Colonic mucosa (tissue), 4 donors: ENCODE results near the gene HLA-DQA1. TPM values are rescaled to one million over a fixed set of nuclear protein-coding genes. Genes with fewer than 3 reads are reported as not detected.
"Not testable (repeated sequence)": the region's sequence is repeated elsewhere in the genome, so short reads cannot be mapped to it uniquely, and the experiment has no call there.

Experiments
- DNase-seq: peaks from one replicate; pipeline ENCODE4 v3.0.0-alpha.2; 2020
- H3K27ac ChIP-seq: fragments of 200-600 bp; one replicate; pipeline ENCODE4 v1.8.0; 2021
- H3K27me3 ChIP-seq: fragments of 200-600 bp; one replicate; pipeline ENCODE4 v1.8.0; 2021
- H3K36me3 ChIP-seq: fragments of 200-600 bp; one replicate; pipeline ENCODE4 v1.8.0; 2021
- H3K4me1 ChIP-seq: fragments of 200-600 bp; one replicate; pipeline ENCODE4 v1.8.0; 2021; ENCODE audit warnings: mild to moderate bottlenecking
- H3K4me3 ChIP-seq: fragments of 200-600 bp; one replicate; pipeline ENCODE4 v1.8.0; 2021
- H3K9ac ChIP-seq, 2 donors: one replicate each; pipeline ENCODE4 v1.7.0; 2013; ENCODE audit warnings: control low read depth in 2 of 2, low read depth in 2 of 2, low read length in 2 of 2
- H3K9me3 ChIP-seq: fragments of 200-600 bp; one replicate; pipeline ENCODE4 v1.8.0; 2021
- CTCF ChIP-seq: fragments of 200-600 bp; IDR thresholded peaks from one replicate; pipeline ENCODE4 v1.8.0; 2022; ENCODE audit warnings: antibody characterized with exemption, mild to moderate bottlenecking
- intact Hi-C: fragments of 100-400 bp; cut with DNase I; formaldehyde crosslinking; loops from one replicate; pipeline ENCODE4 v1.14.1; 2022
- total RNA-seq, 2 donors: library from RNA; stranded (reverse); fragmentation: NEBNext Ultra II Directional in 1 of 2; extraction: Animal tissue kit (Norgen Biotek cat#: 25700) in 1 of 2; gene quantifications; one replicate each; pipeline ENCODE4 v1.2.1, GENCODE V29; 2021
- donor health status: healthy.
- donor health status: DM: no; HTN: no; CAD: no.
- donor health status: DM: no; HTN: no; CAD: no.

Gene HLA-DQA1
- total RNA-seq: 10 to 100 TPM in 1 of 2 donors, 1 to 10 TPM in 1; 8.1 to 13.5 TPM

GRCh38 chr6:32637219-32637880 is at the start of gene HLA-DQA1:
Gene HLA-DQA1, plus strand, starts transcription at chr6:32637406. Its CDS starts 53 bp downstream, at chr6:32637459.
- no peak within 1 kb of the TSS for H3K27ac ChIP-seq
- no peak within 1 kb of the TSS for H3K4me3 ChIP-seq

GRCh38 chr6:32588156-32588555 is 49.0 kb upstream of the HLA-DQA1 start:
- no peak overlapping the region for H3K27ac ChIP-seq
- no peaks in the 10 kb centered on the region for H3K27me3 ChIP-seq
- H3K36me3 ChIP-seq: no peaks in the 10 kb centered on the region
- no peak for TF ChIP-seq CTCF
- DNase-seq: no peak
- intact Hi-C loops: loop anchor here (10.0 kb wide), 1 partner anchor 63 kb away; no protein-coding TSS in a partner anchor
- no peak overlapping the region for H3K9ac ChIP-seq
- no peaks in the 10 kb centered on the region for H3K4me1 ChIP-seq
- H3K4me3 ChIP-seq: no peak overlapping the region
- no peaks in the 10 kb centered on the region for H3K9me3 ChIP-seq

More at GRCh38 chr6:32637219-32637880, at the start of gene HLA-DQA1:
- no peak for DNase-seq
- intact Hi-C loops: no loop called here
- H3K4me1 ChIP-seq: no peaks in the 10 kb centered on the region
- H3K36me3 ChIP-seq: no peaks in the 10 kb centered on the region
- H3K9me3 ChIP-seq: no peaks in the 10 kb centered on the region
- no peak for TF ChIP-seq CTCF
- no peaks in the 10 kb centered on the region for H3K27me3 ChIP-seq
- H3K9ac ChIP-seq: no peak within 1 kb of the TSS

- no peaks in the 10 kb centered on the region for H3K9me3 ChIP-seq
- DNase-seq: peak; percentile 24
- peak within 1 kb of the TSS in 1 of 2 donors; percentile 43 for H3K9ac ChIP-seq
- H3K27ac ChIP-seq: no peak within 1 kb of the TSS
- H3K27me3 ChIP-seq: no peaks in the 10 kb centered on the region
- H3K4me1 ChIP-seq: no peaks in the 10 kb centered on the region
- H3K36me3 ChIP-seq: no peaks in the 10 kb centered on the region
- intact Hi-C loops: loop anchor here (10.0 kb wide), 1 partner anchor 65 kb away; no protein-coding TSS in a partner anchor
- no peak for TF ChIP-seq CTCF
- H3K4me3 ChIP-seq: no peak within 1 kb of the TSS
Measured at GRCh38 chr6:32589596-32590449, 47.4 kb upstream of the HLA-DQA1 start, which contains the start of gene HLA-DRB1. Gene HLA-DRB1, minus strand, starts transcription at chr6:32589848. Its CDS starts 106 bp downstream, at chr6:32589742.

- H3K27ac ChIP-seq, H3K4me3 ChIP-seq, H3K36me3 ChIP-seq, H3K9ac ChIP-seq, H3K9me3 ChIP-seq, H3K4me1 ChIP-seq, intact Hi-C loops, H3K27me3 ChIP-seq, DNase-seq: not testable (repeated sequence)
Measured at GRCh38 chr6:32590713-32591112, 46.5 kb upstream of the HLA-DQA1 start.

DNA sequence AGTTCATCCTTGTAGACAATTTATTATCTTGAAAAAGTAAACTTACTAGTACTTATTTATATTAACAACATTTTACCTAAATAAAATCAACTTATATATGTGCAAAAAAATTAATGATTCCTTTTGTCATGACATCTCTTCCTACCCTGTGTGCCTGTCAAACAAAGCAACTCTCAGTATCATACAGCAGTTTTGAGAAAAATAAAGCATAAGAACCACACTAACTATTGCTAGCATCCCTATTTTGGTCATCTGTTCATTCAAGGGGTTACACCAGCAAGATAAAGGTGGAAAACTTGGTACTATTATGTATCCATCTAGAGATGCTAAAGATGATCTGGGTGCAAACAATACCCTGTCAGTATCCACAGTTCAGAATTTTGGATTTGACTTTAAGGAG is 40.2 kb upstream of the HLA-DQA1 start:
- H3K27ac ChIP-seq: no peak overlapping the region
- no peaks in the 10 kb centered on the region for H3K36me3 ChIP-seq
- H3K27me3 ChIP-seq: no peaks in the 10 kb centered on the region
- DNase-seq: no peak
- no peak for TF ChIP-seq CTCF
- no peak overlapping the region for H3K9ac ChIP-seq
- intact Hi-C loops: no loop called here
- H3K4me1 ChIP-seq: no peaks in the 10 kb centered on the region
- no peak overlapping the region for H3K4me3 ChIP-seq
- no peaks in the 10 kb centered on the region for H3K9me3 ChIP-seq
